ENCODE measurements around the gene SLC5A11.

The SLC5A11 gene

DNA sequence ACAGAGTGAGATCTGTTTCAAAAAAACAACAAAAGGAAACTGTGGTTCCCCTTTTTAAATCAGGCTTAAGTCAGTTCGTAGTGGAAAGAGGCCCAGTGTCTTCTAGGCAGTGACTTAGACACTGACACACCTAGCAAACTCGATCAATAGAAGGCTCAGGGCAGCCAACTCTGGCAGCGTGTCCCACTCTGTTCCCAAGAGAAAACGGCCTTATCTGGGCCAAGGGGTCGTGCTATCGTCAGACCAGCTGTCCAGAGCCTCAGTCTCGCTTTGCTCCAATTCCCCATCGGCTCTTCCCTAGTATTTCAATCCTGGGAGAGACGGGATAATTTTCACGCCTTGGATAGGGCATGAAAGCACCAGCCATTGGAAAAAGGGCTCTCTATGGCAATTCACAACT, 72.9 kb downstream of the SLC5A11 start:
- DNase-seq (ENCODE audit: low read depth) = no peak

DNA sequence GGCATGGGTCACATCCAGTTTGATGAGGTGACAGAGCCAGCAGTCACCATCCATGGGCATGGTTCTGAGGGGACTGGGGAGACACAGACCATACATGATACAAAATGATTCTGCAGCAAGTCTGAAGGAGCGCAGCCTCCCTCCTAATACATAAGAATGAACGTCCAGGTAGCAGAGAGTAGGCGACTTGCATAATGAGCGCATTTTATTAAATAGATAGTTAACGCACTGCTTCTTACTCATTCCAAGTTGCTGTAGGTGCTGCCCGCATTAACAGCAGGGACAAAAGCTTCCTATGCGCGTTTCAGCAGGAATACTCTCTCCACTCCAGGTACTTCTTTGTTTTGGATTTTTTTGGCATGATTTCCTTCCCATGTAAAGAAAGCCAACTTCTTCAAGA, 73.8 kb downstream of the SLC5A11 start:
- DNase-seq (ENCODE audit: low read depth) = no peak

GRCh38 chr16:24920568-24920967, 74.8 kb downstream of the SLC5A11 start:
- no peak for DNase-seq (ENCODE audit: low read depth)

DNA sequence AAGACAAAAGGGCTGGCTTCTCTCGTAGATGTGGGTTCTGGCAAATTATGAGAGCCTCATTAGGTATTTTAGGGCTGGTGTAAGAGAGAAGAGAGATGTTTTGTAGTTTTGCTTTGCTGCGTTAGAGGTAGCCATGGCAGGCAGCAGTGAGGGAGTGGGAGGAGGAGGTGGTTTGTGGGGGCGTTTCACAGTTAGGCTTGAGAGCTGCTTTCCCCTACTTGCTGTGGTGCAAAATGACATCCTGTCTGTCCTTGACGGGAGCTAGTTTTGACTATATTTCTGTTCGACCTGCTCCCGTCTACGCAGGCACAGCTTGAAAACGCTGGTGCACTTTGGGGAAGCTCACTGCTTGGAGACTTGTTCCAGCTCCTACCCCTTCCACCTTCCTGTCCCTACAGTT, 75.5 kb downstream of the SLC5A11 start:
- DNase-seq (ENCODE audit: low read depth) = no peak

DNA sequence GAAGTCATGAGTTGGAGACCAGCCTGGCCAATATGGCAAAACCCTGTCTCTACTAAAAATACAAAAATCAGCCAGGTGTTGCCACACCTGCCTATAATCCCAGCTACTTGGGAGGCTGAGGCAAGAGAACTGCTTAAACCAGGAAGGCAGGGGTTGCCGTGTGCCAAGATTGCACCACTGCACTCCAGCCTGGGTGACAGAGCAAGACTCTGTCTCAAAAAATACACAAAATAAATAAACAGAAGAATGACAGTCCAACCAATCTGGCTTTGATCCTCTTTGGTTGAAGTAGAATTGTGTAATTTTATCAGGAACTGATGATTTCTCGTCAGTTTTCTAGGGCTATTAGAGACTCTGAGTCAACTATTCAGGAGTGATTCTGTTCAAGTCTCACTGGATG, 79.4 kb downstream of the SLC5A11 start:
- DNase-seq (ENCODE audit: low read depth) = no peak

DNA sequence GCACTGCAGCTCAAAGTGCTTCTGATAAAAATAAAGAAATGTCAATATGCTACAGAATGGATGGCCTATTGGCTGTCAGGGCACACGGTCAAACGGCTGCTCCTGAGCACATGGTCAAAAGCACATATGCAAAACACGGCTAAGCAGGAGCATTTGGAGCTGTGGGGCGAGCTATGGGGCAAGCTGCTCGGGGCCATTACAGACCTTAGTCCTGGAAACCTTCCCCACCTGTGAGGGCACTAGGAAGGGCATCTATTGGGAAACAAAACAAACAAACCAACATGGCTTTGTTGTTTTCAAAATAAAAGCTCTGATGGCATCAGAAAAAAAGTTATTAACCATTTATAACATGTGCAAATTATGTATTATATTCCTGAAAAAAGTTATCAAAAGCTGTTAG, 83.6 kb downstream of the SLC5A11 start:
- DNase-seq (ENCODE audit: low read depth) = no peak

GRCh38 chr16:24930440-24930839, 84.7 kb downstream of the SLC5A11 start:
- no peak for DNase-seq (ENCODE audit: low read depth)

GRCh38 chr16:24931091-24931490, 85.3 kb downstream of the SLC5A11 start:
- DNase-seq (ENCODE audit: low read depth) = no peak

GRCh38 chr16:24935336-24935735, 89.6 kb downstream of the SLC5A11 start:
- DNase-seq (ENCODE audit: low read depth) = no peak

DNA sequence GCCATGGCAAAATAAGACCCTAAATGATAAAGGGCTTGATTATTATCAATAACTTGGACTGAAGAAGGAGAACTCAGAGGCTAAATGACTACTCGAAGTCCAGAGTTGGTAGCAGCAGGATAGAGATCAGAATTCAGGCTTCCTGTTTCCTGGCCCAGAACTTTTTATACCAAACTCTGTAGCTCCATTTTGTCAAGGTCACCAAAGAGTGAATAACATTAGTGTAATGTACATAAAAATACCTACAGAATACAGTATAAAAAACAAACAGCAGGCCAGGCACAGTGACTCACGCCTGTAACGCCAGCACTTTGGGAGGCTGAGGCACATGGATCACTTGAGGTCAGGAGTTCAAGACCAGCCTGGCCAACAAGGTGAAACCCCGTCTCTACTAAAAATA, 90.4 kb downstream of the SLC5A11 start:
- DNase-seq (ENCODE audit: low read depth) = no peak

GRCh38 chr16:24939224-24939623, 93.5 kb downstream of the SLC5A11 start:
- DNase-seq (ENCODE audit: low read depth) = no peak

- DNase-seq (ENCODE audit: low read depth) = no peak
Measured at GRCh38 chr16:24939738-24940137, 94.0 kb downstream of the SLC5A11 start.

DNA sequence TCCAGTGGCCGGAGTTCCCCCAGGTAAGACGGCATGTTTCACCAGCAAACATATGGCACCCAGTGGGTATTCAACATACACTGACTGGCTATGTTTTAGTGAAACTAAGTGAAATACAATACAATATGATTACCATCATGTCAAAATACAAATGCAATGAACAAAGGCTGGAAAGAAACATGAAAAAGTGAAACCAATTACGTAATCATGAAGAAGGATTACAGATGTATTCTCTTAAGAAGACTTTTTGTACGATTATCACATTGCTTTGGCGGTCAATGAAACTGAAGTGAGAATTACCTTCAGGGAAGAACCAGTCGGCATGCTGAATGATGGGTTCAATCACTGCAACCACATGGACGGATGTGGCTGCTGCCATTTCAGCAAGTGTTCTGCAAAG, 97.7 kb downstream of the SLC5A11 start:
- no peak for DNase-seq (ENCODE audit: low read depth)

GRCh38 chr16:24944206-24944605, 98.4 kb downstream of the SLC5A11 start:
- no peak for DNase-seq (ENCODE audit: low read depth)

GRCh38 chr16:24946155-24946554, 100.4 kb downstream of the SLC5A11 start:
- no peak for DNase-seq (ENCODE audit: low read depth)

GRCh38 chr16:24950275-24950674, 104.5 kb downstream of the SLC5A11 start:
- no peak for DNase-seq (ENCODE audit: low read depth)

- DNase-seq (ENCODE audit: low read depth) = no peak
Measured at GRCh38 chr16:24953306-24953705, 107.5 kb downstream of the SLC5A11 start.

- no peak for DNase-seq (ENCODE audit: low read depth)
Measured at GRCh38 chr16:24953721-24954120, 108.0 kb downstream of the SLC5A11 start.

GRCh38 chr16:24954137-24954536, 108.4 kb downstream of the SLC5A11 start:
- DNase-seq (ENCODE audit: low read depth) = no peak

GRCh38 chr16:24955975-24956731, 110.4 kb downstream of the SLC5A11 start:
- no peak for DNase-seq (ENCODE audit: low read depth)

- no peak for DNase-seq (ENCODE audit: low read depth)
Measured at GRCh38 chr16:24957887-24958286, 112.1 kb downstream of the SLC5A11 start.

All from CMK (cell line).